ENCODE data around the gene GPC1.

Gene GPC1

DNA sequence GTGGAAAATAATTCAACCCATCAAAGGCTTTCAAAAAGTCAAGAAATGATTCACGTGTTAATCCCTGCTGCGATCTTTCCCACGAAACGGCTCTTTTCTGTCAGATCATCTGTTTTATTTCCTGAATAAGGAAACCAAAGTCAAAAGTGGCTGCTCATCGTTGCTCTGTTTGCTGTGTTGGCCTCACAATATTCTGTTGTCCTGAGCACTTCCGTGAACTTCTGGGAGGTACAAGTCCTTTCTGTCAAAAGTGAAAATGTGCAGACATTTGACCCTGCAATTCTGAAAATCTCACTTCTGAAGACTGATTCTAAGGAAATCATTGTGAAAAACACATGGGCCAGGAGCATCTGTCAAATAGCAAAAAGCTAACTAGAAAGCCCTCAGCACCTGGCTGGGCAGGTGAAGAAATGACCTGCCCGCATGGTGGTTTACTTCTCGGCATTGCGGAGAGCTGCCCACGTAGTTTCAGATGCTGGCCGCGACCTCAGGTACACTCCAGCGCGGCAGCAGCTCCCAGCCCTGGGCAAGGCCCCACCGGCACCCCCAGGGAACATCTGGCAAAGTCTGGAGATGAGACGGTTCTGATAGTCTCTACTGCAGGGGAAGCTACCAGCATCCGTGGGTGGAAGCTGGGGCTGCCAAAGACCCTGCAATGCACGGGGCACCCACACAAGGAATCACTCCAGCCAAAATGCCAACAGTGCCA is 31.9 kb upstream of the GPC1 start:
- no peak for TF ChIP-seq CTCF (conservative IDR thresholded peaks at IDR 0.05; ENCODE audit: low read depth, low read length)
- no peak overlapping the region for H3K4me3 ChIP-seq (ENCODE audit: low read length)
- no peak for DNase-seq (ENCODE audit: low read depth)

DNA sequence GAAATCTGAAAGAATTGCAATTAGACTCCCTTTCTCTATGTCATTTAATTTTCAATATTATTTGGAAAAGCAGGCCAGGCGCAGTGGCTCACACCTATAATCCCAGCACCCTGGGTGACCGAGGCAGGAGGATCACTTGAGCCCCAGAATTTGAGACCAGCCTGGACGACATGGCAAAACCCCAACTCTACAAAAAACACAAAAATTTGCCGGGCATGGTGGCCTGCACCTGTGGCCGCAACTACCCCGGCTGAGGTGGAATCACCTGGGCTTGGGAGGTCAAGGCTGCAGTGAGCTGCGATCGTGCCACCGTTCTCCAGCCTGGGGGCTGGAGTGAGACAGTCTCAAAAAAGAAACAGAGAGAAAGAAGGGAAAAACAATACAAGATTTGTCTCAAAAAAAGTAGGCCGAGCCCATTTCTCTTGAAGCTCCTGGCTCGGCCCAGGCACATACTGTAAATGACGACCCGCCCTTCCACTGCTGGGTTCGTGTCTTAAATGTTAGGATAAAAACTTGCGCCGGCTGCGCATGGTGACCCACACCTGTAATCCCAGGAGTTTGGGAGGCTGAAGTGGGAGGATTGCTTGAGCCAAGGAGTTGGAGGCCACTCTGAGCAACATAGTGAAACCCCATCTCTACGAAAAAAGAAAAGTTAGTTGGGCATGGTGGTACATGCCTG is 31.1 kb upstream of the GPC1 start:
- DNase-seq (ENCODE audit: low read depth) = no peak
- no peak overlapping the region for H3K4me3 ChIP-seq (ENCODE audit: low read length)
- no peak for TF ChIP-seq CTCF (conservative IDR thresholded peaks at IDR 0.05; ENCODE audit: low read depth, low read length)

- TF ChIP-seq CTCF (conservative IDR thresholded peaks at IDR 0.05; ENCODE audit: low read depth, low read length) = no peak
- H3K4me3 ChIP-seq (ENCODE audit: low read length) = no peak overlapping the region
- no peak for DNase-seq (ENCODE audit: low read depth)
Observed at GRCh38 chr2:240405133-240405532, 30.3 kb upstream of the GPC1 start.

- no peak for DNase-seq (ENCODE audit: low read depth)
- H3K4me3 ChIP-seq (ENCODE audit: low read length) = no peak overlapping the region
- TF ChIP-seq CTCF (conservative IDR thresholded peaks at IDR 0.05; ENCODE audit: low read depth, low read length) = no peak
Observed at GRCh38 chr2:240405684-240406313, 29.7 kb upstream of the GPC1 start.

DNA sequence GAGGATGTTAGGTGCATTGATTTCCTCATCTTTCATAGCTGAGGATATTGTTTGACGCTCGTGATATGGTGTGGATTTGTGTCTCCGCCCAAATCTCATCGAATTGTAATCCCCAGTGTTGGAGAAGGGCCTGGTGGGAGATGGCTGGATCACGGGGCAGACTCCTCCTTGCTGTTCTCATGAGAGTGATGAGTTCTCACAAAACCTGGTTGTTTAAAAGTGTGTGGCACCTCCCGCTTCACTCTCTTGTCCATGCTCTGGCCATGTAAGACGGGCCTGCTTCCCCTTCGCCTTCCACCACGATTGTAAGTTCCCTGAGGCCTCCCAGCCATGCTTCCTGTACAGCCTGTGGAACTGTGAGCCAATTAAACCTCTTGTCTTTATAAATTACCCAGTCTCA is 28.4 kb upstream of the GPC1 start:
- no peak for TF ChIP-seq CTCF (conservative IDR thresholded peaks at IDR 0.05; ENCODE audit: low read depth, low read length)
- no peak for DNase-seq (ENCODE audit: low read depth)
- H3K4me3 ChIP-seq (ENCODE audit: low read length) = no peak overlapping the region

DNA sequence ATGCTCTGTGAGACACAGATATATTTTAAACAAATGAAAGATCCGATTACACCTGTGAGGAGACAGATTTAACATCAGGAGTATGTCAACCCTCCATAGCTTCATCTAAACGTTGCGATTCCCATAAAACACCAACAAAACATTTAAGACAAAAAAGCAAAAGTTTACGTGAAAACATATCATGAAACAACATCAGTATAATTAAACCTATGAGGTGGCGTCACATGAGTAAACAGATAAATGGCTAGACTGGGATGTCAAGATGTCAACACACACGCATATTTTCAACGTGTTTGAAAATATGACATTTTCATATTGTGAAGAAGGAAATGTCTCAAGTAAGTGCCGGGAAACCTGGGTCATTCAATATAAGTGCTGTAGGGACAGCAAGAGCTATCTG is 25.5 kb upstream of the GPC1 start:
- DNase-seq (ENCODE audit: low read depth) = no peak
- TF ChIP-seq CTCF (conservative IDR thresholded peaks at IDR 0.05; ENCODE audit: low read depth, low read length) = no peak
- no peak overlapping the region for H3K4me3 ChIP-seq (ENCODE audit: low read length)

Measured in retinal pigment epithelial cell (primary cell).